Measurements from ENCODE around the gene KLC1.

GRCh38 chr14:103695296-103696069 lies 66.5 kb downstream of the KLC1 start:
- no peak for TF ChIP-seq CTCF (IDR thresholded peaks at IDR 0.05)
- no peak for TF ChIP-seq POLR2A (IDR thresholded peaks at IDR 0.05)
